Neural progenitor cell (in vitro differentiated cells): ENCODE results near the gene C4BPA. TPM values are rescaled to one million over a fixed set of nuclear protein-coding genes. Genes with fewer than 3 reads are reported as not detected.

Source experiments
- DNase-seq: peaks from one replicate; pipeline ENCODE4 v3.0.0-alpha.2; 2016; ENCODE audit warnings: low spot score
- H2AFZ ChIP-seq: fragments of 200-600 bp; sonication (generic); replicated peaks from 2 replicates; pipeline ENCODE4 v1.6.1; 2016; ENCODE audit warnings: antibody characterized with exemption
- H3F3A ChIP-seq: fragments of 200-600 bp; sonication (generic); 2 replicates; pipeline ENCODE4 v1.6.1; 2016; ENCODE audit warnings: antibody characterized with exemption, low read depth
- H3K27ac ChIP-seq: fragments of 200-600 bp; sonication (generic); 2 replicates; pipeline ENCODE4 v1.5.1; 2016; ENCODE audit warnings: mild to moderate bottlenecking
- H3K27me3 ChIP-seq: fragments of 200-600 bp; sonication (generic); 2 replicates; pipeline ENCODE4 v1.6.1; 2016; ENCODE audit warnings: mild to moderate bottlenecking, moderate library complexity
- H3K36me3 ChIP-seq: fragments of 200-600 bp; sonication (generic); 2 replicates; pipeline ENCODE4 v1.5.1; 2016
- H3K4me1 ChIP-seq: fragments of 200-600 bp; sonication (generic); 2 replicates; pipeline ENCODE4 v1.6.1; 2016; ENCODE audit warnings: mixed run types
- H3K4me2 ChIP-seq: fragments of 200-600 bp; sonication (generic); 2 replicates; pipeline ENCODE4 v1.6.1; 2016
- H3K4me3 ChIP-seq: fragments of 200-600 bp; sonication (generic); 2 replicates; pipeline ENCODE4 v1.5.1; 2016
- H3K79me2 ChIP-seq: fragments of 200-600 bp; sonication (generic); 2 replicates; pipeline ENCODE4 v1.6.1; 2016; ENCODE audit warnings: low read depth
- H3K9ac ChIP-seq: fragments of 200-600 bp; sonication (generic); 2 replicates; pipeline ENCODE4 v1.6.1; 2016
- H3K9me3 ChIP-seq: fragments of 200-600 bp; sonication (generic); 2 replicates; pipeline ENCODE4 v1.5.1; 2016; ENCODE audit warnings: low read depth
- H4K20me1 ChIP-seq: fragments of 200-600 bp; sonication (generic); 2 replicates; pipeline ENCODE4 v1.6.1; 2016; ENCODE audit warnings: low read depth
- H3K27ac Mint-ChIP-seq: 3 replicates; pipeline ENCODE4 v1.8.0; 2021; ENCODE audit warnings: mixed read lengths
- H3K27me3 Mint-ChIP-seq: 2 replicates; pipeline ENCODE4 v1.8.0; 2022; ENCODE audit warnings: low read depth, mild to moderate bottlenecking, inconsistent platforms, moderate library complexity, mixed read lengths; ENCODE audit not compliant: insufficient read depth
- H3K36me3 Mint-ChIP-seq: 3 replicates; pipeline ENCODE4 v1.8.0; 2021; ENCODE audit warnings: mixed read lengths
- H3K4me1 Mint-ChIP-seq: 3 replicates; pipeline ENCODE4 v1.8.0; 2021; ENCODE audit warnings: mixed read lengths
- H3K4me3 Mint-ChIP-seq: 3 replicates; pipeline ENCODE4 v1.8.0; 2021; ENCODE audit warnings: mild to moderate bottlenecking, moderate library complexity, mixed read lengths
- H3K9me3 Mint-ChIP-seq: 3 replicates; pipeline ENCODE4 v1.8.0; 2020; ENCODE audit warnings: mixed read lengths
- CTCF ChIP-seq: fragments of 200-600 bp; sonication (generic); IDR thresholded peaks from 2 replicates; pipeline ENCODE4 v1.5.1; 2017; ENCODE audit warnings: antibody characterized with exemption, mild to moderate bottlenecking
- EZH2 ChIP-seq: fragments of 200-600 bp; sonication (generic); IDR thresholded peaks from 2 replicates; pipeline ENCODE4 v1.6.1; 2017; ENCODE audit warnings: antibody characterized with exemption, mild to moderate bottlenecking, moderate library complexity
- EZH2phosphoT487 ChIP-seq: fragments of 200-600 bp; sonication (generic); IDR thresholded peaks from 2 replicates; pipeline ENCODE4 v1.6.1; 2017; ENCODE audit warnings: antibody characterized with exemption
- total RNA-seq: library from RNA; depleted of rRNA; stranded (reverse); fragments of >200 nt; gene quantifications from 2 replicates; pipeline ENCODE4 v1.2.3, GENCODE V29; 2015; ENCODE audit warnings: low replicate concordance

Gene C4BPA
- 0.06 TPM in 1 of 2 replicates, not detected in the other for total RNA-seq

GRCh38 chr1:207103892-207104373, at the start of gene C4BPA:
TSS of gene C4BPA (plus strand) at chr1:207104233. CDS start at chr1:207113026, 8,793 bp downstream.
- no peaks in the 10 kb centered on the region for H3K27me3 Mint-ChIP-seq
- no peak within 1 kb of the TSS for H3K9ac ChIP-seq
- H3K36me3 ChIP-seq = no peaks in the 10 kb centered on the region
- H3K79me2 ChIP-seq = no peaks in the 10 kb centered on the region
- no peaks in the 10 kb centered on the region for H3K4me1 Mint-ChIP-seq
- no peak for DNase-seq
- H3K27ac Mint-ChIP-seq = no peak within 1 kb of the TSS
- no peak within 1 kb of the TSS for H3K27ac ChIP-seq
- H3K9me3 Mint-ChIP-seq = peaks cover 3% of the 10 kb centered on the region
- no peaks in the 10 kb centered on the region for H4K20me1 ChIP-seq
- TF ChIP-seq EZH2phosphoT487 (no peak), EZH2 (no peak), CTCF (no peak)
- H3K27me3 ChIP-seq = no peaks in the 10 kb centered on the region
- H3K9me3 ChIP-seq = no peaks in the 10 kb centered on the region
- H3F3A ChIP-seq = no peaks in the 10 kb centered on the region
- H3K4me3 Mint-ChIP-seq = no peak within 1 kb of the TSS
- no peaks in the 10 kb centered on the region for H3K4me1 ChIP-seq
- H2AFZ ChIP-seq = no peak within 1 kb of the TSS
- H3K4me2 ChIP-seq = no peak within 1 kb of the TSS
- H3K4me3 ChIP-seq = no peak within 1 kb of the TSS
- no peaks in the 10 kb centered on the region for H3K36me3 Mint-ChIP-seq

GRCh38 chr1:207054491-207054890, 49.5 kb upstream of the C4BPA start:
- Mint-ChIP-seq H3K27me3 (peaks cover 11% of the 10 kb centered on the region), H3K4me3 (peak overlapping the region; percentile 95), H3K9me3 (no peaks in the 10 kb centered on the region), H3K36me3 (no peaks in the 10 kb centered on the region), H3K27ac (no peak overlapping the region), H3K4me1 (peaks cover 23% of the 10 kb centered on the region)
- no peaks in the 10 kb centered on the region for H3K9me3 ChIP-seq
- H3F3A ChIP-seq = peaks cover 36% of the 10 kb centered on the region
- TF ChIP-seq CTCF = no peak
- H3K79me2 ChIP-seq = peaks cover 10% of the 10 kb centered on the region
- H3K4me3 ChIP-seq = no peak overlapping the region
- peaks cover 14% of the 10 kb centered on the region for H3K27me3 ChIP-seq
- peaks cover 7% of the 10 kb centered on the region for H4K20me1 ChIP-seq
- H3K27ac ChIP-seq = no peak overlapping the region
- H3K4me2 ChIP-seq = no peak overlapping the region
- DNase-seq = no peak
- no peak overlapping the region for H2AFZ ChIP-seq
- H3K36me3 ChIP-seq = no peaks in the 10 kb centered on the region
- peaks cover 20% of the 10 kb centered on the region for H3K4me1 ChIP-seq
- no peak overlapping the region for H3K9ac ChIP-seq

GRCh38 chr1:207055386-207056001, 48.5 kb upstream of the C4BPA start:
- Histone ChIP-seq H3K27me3 (peaks cover 14% of the 10 kb centered on the region), H3K79me2 (peaks cover under 1% of the 10 kb centered on the region), H4K20me1 (peaks cover 4% of the 10 kb centered on the region), H3K4me1 (peaks cover 21% of the 10 kb centered on the region), H3F3A (peaks cover 34% of the 10 kb centered on the region), H2AFZ (no peak overlapping the region), H3K36me3 (no peaks in the 10 kb centered on the region), H3K4me2 (no peak overlapping the region), H3K27ac (no peak overlapping the region), H3K9ac (no peak overlapping the region), H3K4me3 (no peak overlapping the region), H3K9me3 (no peaks in the 10 kb centered on the region)
- peaks cover 20% of the 10 kb centered on the region for H3K4me1 Mint-ChIP-seq
- H3K36me3 Mint-ChIP-seq = no peaks in the 10 kb centered on the region
- peaks cover 11% of the 10 kb centered on the region for H3K27me3 Mint-ChIP-seq
- no peak for TF ChIP-seq EZH2phosphoT487
- no peak for TF ChIP-seq CTCF
- H3K4me3 Mint-ChIP-seq = no peak overlapping the region
- no peak for DNase-seq
- no peaks in the 10 kb centered on the region for H3K9me3 Mint-ChIP-seq
- no peak overlapping the region for H3K27ac Mint-ChIP-seq
